Amniotic stem cell (primary cell): Measurements from ENCODE around the gene TMEM50B.
A peak's percentile ranks its signal among the peaks of the same experiment; 100 is the strongest.
"Not testable (repeated sequence)": the region's sequence is repeated elsewhere in the genome, so short reads cannot be mapped to it uniquely, and the experiment has no call there.

ENCODE experiments used
- DNase-seq: peaks from one replicate; lab custom pipeline; 2025; lab: John Stamatoyannopoulos, UW

TMEM50B gene

DNA sequence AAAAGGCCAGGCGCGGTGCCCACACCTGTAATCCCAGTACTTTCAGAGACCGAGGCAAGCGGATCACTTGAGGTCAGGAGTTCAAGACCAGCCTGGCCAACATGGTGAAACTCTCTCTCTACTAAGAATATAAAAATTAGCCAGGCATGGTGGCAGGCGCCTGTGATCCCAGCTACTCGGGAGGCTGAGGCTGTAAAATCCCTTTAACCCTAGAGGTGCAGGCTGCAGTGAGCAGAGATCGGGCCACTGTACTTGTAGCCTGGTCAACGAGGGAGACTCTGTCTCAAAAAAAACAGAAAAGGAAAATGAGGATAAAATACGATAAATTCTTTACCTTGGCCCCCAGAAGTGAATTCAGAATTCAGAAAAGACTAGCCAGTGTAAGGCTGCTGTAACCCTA is 1.6 kb downstream of the TMEM50B start:
- DNase-seq: no peak

DNA sequence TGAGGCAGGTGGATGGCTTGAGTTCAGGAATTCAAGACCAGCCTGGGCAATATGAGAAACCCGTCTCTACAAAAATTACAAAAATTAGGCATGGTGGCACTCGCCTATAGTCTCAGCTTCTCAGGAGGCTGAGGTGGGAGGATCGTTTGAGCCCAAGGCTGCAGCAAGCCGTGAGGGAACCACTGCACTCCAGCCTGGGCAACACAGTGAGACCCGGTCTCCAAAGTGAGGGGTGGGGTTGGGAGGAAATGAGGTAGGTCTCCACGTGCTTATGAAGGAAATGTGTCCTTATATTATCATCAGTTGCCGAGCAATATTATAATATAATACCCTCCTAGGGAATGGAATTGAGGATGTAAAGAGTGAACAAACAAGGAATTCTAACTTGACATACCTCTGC is 2.7 kb downstream of the TMEM50B start:
- DNase-seq: no peak

DNA sequence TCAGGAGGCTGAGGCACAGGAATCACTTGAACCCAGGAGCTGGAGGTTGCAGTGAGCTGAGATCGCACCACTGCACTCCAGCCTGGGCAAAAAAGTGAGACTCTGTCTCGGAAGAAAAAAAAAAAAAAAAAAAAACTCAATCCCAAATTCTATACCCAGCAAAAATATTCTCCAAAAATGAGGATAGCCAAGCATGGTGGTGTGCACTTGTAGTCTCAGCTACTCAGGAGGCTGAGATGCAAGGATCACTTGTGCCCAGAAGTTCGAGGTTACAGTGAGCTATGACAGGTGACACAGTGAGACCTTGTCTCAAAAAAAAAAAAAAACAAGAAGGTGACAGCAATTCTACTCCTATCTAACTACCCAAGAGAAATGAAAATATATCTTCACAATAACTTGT is 6.4 kb downstream of the TMEM50B start:
- no peak for DNase-seq

DNA sequence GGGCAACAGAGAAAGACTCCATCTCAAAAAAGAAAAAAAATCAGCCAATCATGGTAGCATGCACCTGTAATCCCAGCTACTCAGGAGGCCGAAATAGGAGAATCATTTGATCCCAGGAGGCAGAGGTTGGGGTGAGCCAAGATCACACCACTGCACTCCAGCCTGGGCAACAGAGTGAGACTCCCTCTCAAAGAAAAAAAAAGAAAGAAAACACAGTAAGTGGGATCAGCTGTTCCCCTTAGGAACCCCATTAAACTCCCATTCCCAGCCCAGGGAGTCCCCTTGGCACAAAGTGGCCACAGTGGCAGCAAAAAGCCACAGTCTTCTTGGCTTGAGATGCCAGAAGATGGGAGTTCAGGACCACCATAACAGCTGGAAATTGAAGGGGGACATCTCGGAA is 9.1 kb downstream of the TMEM50B start:
- DNase-seq: no peak

DNA sequence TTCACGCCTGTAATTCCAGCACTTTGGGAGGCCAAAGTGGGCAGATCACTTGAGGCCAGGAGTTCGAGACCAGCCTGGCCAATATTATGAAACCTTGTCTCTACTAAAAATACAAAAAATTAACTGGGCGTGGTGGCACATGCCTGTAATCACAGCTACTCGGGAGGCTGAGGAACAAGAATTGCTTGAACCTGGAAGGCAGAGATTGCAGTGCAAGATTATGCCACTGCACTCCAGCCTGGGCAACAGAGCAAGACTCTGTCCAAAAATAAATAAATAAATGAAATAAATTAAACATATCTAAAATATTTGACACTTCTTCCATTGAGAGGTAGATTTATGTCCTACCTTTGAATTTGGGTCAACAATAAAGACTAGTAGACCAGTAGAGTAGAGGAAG is 10.6 kb downstream of the TMEM50B start:
- not testable (repeated sequence) for DNase-seq

DNA sequence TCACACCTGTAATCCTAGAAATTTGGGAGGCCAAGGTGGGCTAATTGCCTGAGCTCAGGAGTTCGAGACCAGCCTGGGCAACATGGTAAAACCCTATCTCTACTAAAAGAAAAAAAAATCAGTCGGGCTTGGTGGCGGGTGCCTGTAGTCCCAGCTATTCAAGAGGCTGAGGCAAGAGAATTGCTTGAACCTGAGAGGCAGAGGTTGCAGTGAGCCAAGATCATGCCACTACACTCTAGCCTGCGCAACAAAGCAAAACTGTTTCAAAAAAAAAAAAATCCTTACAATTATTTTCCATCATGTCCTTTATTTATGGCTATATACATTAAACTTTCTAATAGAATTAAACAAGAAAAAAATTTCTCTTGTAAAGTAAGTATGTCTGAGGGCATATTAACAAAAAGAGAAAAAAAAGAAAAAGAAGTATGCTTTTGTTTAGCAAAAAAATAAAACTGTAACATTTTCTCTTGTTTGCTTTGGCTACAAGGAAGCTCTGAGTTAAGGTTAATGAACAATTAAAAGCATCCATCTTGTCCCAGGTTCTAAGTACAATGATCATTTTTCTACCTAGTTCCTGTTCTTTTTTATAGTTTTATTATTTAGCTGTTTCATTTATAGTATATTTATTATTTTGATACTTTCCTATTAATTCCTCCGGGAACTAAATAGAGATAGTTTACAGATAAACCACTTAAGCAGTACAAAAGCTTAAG is 18.1 kb downstream of the TMEM50B start:
- no peak for DNase-seq

DNA sequence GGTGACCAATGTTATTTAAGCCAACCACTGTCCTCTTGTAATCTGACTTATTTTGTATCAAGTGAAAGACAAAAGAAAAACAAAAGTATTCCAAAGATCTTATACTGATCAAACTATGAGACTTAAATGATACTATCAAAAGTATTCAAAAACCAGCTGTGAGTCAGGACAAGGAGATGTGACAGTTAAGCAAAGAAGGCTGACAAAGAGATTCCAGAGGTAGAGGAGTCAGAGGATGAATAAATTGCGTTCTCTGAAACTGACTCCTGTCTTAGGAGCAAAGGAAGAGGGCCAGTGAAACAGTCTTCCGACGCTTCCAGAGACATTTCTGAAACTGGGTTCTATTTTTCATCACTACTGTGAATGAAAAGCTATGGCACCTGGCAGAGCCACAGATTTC is 20.9 kb downstream of the TMEM50B start:
- DNase-seq: no peak

DNA sequence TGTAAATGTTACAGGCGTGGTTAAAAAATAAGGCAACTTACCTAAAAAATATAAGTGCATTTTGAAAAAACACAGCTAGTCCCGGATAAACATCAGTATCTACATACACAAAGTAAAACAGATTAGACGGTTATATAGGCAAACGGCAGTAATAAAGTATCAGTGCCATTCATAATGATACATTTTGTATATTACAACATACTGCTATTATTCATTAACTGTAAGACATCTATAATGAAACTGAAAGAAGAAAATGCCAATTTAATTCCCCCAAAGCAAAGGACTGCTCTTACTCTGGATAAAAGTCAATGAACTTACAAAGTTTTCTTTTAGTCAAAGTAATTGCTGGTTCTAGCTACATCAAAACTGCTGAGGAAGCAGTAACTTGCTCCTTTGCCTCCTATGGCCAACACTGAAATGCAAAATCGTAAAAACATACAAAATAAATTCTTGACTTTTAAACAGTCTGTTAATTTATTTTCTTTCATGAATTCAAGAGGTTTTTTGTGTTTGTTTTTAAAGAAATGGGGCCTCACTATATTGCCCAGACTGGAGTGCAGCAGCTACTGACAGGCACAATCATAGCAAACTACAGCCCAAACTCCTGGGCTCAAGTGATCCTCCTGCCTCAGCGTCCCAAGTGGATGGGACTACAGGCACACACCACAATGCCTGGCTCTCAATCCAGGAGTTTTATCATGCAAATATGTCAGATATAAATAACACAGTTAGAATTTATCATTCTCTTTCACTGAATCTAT is 23.9 kb downstream of the TMEM50B start:
- no peak for DNase-seq

DNA sequence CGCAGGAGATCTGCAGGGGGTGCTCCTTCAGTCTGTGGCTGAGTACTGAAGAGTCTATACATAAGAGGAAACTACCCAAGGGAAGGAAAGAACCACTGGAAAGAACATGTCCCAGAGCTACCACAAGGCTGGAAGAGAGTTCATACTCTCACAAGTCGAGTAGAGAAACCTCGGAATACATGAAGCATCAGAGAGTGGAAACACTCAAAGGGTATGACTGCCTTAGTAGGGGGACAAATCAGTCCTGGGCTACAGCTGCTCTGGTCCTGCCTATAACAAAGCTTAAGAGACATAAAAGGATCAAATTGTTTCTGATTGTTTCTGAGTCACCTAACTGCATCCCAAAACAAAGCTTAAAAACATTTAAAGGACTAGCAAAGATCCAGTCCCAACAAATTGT is 27.4 kb downstream of the TMEM50B start:
- no peak for DNase-seq

DNA sequence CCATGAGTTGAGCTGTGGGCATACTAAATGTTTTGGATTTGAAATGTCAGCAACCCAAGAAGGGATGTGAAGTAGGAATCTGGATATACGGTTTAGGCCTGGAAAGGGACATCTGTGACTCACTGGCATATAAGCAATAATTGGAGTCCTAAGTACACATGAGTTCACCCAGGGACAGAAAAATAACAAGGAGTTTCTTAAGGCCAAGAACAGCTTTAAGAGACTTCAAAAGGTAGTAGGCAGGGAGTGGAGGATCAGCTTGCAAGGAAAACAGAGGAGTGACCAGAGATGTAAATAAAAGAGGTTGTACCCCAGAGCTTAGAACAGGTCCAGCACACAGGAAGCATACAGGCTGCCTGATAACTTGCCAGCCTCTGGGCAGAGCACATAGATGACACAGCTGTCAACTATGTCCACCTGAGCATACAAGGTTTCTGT is 28.1 kb downstream of the TMEM50B start:
- DNase-seq: no peak

DNA sequence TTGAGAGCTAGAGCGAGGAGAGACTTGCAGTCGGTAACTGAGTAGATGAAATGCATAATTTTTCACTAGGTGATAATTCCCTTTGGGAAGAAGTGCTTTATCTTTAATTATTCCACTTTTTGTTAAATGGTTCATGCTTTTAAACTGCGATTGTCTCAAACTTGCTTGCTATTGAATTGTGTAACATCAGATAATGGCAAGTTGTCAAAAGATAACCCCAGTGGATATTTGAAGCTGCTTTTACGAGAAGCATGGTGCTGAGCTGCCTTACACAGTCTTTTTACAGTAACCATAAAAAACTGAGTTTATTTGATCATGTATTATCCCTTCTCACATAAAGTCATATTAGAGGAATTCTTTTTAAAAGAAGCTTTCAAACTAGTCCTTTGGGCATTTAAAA is 30.2 kb downstream of the TMEM50B start:
- DNase-seq: no peak

DNA sequence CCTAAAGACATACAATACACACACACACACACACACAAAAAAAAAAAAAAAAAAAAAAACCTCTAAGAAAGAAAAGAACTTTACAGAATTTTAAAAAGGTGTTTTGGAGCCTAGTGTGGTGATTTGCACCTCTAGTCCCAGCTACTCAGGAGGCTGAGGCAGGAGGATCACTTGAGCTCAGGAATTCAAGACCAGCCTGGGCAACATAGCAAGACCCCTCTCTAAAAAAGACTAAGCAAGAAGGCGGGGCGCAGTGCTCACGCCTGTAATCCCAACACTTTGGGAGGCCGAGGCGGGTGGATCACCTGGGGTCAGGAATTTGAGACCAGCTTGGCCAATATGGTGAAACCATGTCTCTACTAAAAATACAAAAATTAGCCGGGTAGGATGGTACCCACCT is 33.2 kb downstream of the TMEM50B start:
- not testable (repeated sequence) for DNase-seq

DNA sequence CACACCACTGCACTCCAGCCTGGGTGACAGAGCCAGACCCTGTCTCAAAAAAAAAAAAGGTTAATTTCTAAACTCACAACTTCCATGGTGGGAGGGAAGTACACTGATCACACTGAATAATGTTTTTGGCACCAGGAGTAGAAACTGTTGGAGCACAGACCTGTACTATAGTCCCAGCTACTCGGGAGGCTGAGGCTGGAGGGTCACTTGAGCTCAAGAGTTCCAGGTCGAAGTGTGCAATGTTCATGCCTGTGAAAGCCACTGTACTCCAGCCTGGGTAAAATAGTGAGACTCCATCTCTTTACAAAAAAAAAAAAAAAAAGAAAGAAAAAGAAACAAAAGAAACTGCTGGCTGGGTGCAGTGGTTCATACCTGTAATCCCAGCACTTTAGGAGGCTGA is 35.3 kb downstream of the TMEM50B start:
- no peak for DNase-seq

DNA sequence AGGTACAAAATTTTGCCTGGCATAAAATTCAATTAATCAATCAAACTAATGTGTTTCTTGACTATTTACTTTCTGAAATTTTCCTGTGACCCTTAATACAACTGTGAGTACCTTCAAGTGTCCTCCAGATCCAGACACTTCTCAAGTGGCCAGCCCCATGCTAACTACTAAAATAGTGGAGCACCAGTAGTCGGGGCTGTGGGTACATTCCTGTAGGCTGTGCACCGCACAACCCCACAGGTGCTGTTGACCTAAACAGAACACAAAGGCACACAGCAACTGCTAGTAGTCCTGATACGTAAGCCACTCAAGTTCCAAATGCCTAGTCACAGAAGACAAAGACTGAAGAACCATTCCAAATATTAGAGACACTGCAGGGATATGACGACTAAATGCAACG is 36.6 kb downstream of the TMEM50B start:
- no peak for DNase-seq

DNA sequence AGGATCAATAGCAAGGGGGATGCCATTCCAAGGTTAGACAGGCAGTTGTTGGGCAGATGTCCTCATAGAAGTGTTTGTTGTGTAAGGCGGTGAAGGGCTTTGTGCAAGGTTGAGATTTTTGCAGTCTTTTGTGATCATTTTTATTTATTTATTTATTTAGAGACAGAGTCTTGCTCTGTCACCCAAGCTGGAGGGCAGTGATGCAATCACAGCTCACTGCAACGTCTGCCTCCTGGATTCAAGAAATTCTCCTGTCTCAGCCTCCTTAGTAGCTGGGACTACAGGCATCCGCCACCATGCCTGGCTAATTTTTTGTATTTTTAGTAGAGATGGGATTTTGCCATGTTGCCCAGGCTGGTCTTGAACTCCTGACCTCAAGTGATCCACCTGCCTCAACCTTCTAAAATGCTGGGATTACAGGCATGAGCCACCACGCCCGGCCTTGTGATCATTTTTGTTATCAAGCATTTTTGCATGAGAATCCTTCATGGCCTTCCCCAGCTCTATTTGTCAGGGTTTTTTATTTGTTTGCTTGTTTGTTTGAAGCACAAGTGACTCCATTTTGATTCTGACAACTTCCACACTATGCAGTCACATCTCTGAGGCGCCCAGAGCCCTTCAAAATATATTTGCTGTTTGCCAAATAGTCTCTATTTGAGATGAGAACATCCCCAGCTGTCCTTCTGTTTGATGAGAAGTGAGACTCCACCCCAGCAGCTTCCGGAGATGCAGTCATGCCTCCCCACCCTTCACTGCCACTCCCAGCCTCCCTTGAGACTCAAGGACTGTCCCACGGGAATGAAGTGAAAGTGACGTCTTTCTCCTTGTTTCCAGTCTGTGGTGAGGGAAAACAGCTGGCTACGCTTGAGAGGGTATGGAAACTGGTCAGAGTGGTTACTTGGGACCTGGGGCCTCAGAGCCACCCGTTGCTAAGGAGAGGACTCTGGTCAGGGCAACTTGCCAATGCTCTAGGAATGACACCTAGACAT is 38.0 kb downstream of the TMEM50B start:
- DNase-seq: peak; percentile 35

DNA sequence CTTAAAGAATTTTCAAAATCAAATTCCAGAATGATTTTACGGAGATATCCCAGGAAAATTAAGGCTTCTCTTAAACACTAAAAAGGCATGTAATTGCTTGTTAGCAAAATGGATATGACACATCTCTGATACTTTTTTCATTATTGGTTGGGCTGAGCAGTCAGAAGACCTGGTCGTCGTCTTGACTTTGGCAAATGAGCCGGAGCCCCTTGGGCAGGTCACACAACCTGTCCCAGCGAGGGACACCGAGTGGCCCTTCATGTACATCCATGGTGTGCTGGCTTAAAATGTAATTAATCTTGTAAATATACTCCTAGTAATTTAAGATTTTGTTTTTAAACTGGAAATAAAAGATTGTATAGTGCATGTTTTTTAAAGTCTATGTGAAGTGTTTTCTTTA is 42.6 kb downstream of the TMEM50B start:
- DNase-seq: no peak

DNA sequence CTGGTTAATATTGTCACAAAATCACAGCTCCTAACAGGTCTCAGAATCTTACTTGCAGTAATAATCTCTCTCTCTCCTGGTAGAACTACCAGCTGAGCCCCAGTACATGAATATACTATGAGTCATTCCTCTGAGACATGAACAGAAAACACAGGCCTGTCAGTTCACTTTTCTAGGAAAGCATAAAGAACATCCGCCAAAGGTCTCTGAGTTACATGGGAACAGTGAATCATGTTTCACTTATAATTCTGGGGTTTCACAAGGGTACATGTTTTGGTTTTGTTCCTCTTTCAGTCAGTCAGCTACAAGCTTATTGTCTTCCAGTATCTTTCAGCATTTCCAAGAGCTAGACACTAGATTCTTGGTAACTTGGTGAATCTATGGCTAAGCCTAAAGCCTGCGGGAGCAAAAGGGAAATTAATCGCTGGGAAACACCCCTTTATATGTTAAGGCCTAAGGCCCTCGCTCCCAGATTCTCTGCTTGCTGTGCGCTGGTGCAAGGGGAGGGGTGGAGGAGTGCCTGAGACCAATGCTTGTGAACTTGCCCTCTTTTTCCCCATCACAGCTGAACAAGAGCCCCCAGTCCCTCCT is 44.9 kb downstream of the TMEM50B start:
- DNase-seq: peak; percentile 71

DNA sequence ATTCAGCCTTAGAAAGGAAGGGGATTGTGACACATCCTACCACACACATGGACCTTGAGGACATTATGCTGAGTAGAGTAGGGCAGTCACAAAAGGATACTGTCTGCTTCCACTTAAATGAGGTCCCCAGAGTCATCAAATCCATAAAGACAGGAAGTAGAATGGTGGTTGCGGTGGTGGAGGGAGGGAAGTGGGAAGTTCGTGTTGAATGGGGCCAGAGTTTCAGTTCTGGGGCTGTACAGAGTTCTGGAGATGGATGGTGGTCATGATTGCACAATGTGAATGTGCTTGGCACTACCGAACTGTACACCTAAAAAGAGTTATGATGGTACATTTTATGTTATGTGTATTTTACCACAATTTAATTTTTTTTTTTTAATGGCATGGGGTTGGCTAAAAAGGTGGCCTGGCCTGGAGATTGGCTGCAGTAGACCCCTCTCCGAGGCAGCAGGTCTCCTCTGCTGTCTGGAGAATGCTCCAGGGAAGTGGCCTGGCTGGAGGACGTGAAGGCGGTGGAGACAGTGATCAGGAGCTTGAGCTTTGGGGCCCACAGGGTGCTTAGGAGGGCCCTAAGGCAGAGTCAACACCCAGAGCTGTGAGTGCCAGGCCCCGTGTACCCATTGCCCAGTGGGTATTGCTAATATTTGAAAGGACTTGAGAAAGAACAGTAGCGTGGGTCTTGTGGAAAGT is 46.2 kb downstream of the TMEM50B start:
- no peak for DNase-seq

DNA sequence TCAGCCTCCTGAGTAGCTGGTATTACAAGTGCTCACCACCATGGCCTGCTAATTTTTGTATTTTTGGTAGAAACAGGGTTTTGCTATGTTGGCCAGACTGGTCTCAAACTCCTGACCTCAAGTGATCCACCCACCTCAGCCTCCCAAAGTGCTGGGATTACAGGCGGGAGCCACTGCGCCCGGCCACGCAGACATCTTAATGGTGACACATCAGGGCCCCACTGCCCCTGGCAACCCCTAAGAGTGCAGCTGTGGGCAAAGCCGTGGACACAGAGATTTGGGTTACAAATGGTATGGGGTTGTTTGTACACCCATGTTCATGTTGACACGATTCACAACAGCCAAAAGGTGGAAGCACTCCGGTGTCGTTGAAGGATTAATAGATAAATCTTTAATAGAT is 46.8 kb downstream of the TMEM50B start:
- no peak for DNase-seq

DNA sequence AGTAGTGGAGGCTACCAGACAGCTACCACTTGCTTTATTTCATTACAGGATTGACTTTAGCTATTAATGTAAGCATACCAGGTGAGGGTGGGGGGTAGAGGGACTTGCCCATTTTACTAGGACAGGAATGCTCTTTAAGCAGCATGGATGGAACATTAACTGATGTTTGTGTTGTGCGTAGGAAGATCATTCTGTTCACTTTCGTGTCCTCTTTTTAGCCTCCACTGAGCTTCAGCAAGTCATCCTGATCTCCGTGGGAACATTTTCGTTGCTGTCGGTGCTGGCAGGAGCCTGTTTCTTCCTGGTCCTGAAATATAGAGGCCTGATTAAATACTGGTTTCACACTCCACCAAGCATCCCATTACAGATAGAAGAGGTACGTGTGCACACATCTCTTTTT is 47.3 kb downstream of the TMEM50B start:
- DNase-seq: no peak

DNA sequence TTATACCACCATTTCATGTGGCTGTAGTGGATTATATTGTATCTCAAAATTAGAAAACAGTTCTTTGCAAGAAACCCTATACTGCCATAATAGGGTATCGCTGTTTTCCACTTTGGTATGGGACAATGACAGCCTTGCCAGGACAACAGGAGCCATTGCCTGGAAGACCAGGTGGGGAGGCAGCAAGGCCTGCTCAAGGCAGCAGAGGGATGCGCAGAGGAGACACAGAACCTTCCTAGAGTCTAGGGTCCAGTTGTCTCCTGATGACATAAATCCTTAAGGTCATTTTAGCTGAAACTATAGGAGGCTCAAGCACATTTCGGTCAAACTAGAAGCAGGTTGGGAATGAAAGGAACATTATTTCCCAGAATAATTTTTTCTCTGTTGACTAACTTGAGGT is 48.9 kb downstream of the TMEM50B start:
- no peak for DNase-seq

DNA sequence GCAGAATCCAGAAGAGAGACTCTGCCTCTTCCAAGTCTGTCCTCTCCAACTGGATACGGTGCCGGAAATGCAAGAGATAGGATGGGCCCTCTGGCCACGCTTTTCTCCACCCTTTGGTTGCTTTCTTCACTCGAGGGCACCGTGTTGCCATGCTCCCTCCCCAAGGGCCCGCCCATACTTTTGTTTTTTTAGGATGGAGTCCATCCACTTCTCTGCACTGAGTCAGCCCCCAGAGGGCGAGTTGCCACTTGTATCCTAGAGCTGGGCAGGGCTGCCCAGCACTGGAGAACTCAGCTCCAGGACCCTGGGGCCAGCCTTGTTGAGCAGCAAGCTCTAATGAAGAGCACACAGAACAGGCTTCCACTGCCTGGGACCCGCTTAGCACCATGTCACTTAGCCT is 51.1 kb downstream of the TMEM50B start:
- DNase-seq: no peak
